HPDE6-E6E7 (cell line): ENCODE measurements around the gene MLLT1.
A peak's percentile ranks its signal among the peaks of the same experiment; 100 is the strongest.

Experiments used
- DNase-seq: peaks from one replicate; pipeline ENCODE4 v3.0.0; 2011; ENCODE audit warnings: missing footprints; ENCODE audit errors: extremely low spot score

The MLLT1 gene

DNA sequence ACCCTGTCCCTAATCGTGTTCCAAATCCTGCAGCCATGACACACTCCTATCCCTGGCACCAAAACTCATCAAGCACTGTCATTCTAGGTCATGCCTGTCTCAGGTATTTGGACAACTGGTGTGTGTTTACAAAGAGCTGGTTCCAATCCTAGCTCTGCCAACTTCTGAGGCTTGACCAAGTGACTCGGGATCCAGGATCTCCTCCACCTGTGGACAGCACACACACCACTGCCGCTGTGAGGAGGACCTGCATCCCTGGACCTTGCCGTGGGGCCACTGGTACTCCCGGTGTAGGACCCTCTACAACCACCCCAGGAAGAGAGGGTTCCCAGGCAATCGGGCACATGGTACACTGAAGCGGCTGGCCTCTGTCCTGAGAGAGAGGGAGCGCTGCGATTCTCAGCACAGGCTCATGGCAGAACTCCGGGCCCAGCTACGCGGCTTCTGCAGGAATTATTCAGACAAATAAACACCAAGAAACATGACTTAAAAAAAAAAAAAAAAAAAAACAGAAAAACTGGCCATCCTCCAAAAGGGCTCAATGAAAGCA lies 20.4 kb downstream of the MLLT1 start:
- DNase-seq = no peak

DNA sequence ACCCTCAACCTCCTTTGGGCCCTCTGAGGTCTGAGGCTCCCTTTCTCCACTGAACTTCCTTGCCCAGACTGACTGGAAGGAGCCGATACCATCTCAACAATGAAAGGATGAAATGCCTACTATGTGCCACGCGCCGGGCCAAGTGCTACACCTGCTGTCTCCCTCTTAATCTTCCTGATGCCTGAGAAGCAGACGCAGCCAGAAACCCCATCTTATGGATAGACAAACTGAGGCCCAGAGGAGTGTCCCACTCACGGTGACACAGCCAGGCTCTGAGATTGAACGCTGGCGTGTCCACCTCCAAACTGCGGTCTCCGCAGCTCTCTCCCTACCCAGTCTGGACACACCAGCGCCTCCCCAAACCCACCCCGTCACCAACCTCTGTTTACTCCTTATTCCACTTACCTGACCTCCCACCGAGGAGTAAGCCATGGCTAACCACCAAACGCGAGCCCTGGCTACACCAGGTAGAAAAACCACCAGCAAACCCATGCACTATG lies 20.9 kb downstream of the MLLT1 start:
- DNase-seq = no peak

DNA sequence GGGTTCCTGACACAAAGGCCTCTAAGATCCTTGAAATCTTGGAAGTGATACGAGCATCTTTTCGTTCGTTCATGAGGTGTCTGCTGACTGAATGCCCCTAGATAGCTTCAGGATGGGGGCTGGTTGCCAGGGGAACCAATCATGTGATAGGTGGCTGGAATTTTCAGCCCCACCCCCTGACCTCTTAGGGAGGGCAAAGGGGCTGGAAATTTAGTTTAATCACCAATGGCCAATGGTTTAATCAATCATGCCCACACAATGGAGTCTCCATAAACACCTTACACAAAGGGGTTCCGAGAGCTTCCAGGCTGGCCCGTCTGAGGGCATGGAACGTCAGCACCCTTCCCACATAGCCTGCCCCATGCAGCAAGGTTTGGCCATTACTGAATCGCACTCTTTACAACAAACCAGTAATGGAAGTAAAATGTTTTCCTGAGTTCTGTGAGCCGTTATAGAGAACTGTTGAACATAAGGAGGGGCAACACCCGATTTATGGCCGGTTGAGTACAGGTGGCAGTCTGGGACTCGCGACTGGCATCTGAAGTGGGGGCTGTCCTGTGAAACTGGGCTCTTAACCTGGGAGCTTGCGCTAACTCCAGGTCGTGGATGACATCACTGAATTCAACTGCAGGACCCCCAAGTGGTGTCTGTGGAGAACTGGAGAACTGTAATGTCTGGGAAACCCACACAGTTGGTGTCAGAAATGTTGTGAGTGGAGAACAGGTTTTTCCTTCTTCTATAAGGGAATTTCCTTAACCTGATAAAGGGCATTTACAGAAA lies 25.6 kb downstream of the MLLT1 start:
- DNase-seq = no peak

DNA sequence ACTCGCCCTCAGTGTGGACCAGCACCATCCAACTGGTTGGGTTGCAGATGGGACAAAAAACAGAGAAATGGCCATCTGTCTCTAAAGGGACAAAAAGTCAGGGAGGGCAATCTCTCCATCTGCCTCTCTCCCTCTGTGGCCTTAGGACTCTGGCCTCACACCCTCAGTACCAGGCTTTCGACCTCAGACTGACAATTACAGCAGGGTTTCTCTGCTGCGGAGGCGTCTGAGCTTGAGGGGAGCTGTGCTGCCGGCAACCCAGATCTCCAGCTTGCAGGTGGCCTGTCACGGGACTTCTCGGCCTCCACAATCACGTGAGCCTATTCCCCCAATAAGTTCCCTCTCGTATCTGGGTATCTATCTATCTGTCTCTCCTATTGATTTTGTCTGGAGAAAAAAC lies 27.7 kb downstream of the MLLT1 start:
- no peak for DNase-seq

DNA sequence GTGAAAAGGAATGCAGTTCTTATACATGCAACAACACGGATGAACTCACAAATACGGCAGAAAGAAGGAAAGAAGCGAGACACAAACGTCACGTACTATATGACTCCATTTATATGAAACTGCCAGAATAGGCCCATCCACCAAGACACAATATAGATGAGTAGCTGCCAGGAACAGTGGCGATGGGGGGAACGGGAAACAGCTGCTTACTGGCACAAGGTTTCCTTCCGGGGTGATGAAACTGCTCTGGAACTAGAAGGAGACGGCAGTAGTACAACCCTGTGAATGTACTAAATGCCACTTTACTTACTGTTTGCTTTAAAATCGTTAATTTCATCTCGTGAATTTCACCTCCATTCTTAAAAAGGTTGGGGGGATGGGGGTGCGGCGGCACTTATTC lies 28.9 kb downstream of the MLLT1 start:
- DNase-seq = no peak

GRCh38 chr19:6250024-6250615 lies 29.7 kb downstream of the MLLT1 start:
- no peak for DNase-seq

- no peak for DNase-seq
Observed at GRCh38 chr19:6249296-6249695, 30.5 kb downstream of the MLLT1 start.

DNA sequence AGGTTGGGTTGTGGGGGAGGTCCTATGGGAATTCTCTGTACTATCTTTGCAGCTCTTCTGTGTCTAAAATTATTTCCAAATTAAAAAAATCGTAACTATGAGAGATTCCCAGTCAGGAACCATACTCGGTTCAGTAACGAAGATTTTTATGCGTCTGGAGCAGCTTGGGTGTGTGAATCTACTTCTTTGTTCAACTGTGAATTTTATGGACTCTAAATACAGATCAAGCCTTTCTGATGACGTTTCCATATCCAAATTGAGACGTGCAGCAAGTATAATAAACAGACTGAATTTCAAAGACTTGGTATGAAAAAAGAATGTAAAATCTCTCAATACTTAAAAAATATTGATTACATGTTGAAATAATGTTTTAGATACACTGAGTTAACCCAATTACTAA lies 30.9 kb downstream of the MLLT1 start:
- no peak for DNase-seq

GRCh38 chr19:6248341-6248740 lies 31.4 kb downstream of the MLLT1 start:
- no peak for DNase-seq

- DNase-seq = no peak
Observed at GRCh38 chr19:6247007-6247288, 32.8 kb downstream of the MLLT1 start.

DNA sequence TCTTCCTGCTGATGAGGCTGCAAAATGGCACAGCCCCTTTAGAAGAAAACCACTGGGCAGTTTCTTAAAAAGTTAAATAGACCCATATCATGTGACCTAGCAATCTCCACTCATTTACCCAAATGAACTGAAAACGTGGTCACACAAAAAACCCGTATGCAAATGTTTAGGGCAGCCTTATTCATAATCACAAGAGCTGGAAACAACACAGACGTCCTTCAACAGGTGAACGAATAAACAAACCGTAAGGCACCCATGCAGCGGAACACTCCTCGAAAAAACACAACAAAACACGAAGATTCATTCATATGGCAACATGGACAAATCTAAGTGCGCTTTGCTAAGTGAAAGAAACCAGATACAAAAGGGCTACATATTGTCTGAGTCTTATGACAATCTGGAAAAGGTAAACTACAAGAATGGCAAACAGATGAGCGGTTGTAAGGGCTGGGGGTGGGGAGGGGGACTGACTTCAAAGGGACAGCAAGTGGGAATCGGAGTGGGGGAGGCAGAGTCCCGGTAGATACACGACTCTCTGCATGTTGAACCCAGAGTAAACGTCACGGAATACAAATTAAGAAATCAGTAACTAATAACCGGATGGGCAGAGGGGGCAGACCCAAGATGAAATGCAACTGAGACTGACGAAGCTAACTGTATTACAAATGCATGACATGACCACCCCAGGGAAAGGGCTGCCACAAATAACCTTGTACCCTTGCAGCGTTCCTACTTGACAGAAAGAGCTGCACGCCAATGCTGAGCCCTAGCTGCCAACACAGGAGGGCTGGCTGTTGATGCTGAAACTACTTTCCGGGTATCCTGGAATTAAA lies 33.4 kb downstream of the MLLT1 start:
- no peak for DNase-seq

DNA sequence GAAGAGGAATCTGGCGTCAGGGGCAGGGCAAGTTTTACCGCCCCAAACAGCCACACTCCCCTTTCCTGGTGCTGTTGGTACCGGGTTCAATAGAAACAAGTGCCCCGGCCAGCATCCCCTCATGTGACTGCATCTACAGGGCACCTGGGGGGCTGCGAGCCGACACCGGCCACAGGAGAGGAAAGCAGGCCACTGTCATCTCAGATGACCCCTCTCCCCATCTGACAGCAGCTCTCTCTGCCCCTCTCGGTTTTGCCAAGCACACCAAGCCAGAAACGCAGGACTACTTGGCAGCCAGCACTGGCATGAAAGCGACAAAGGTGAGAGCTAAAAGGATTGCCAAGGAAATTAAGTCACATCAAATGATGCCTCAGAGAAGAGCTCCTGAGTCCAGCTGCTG lies 37.1 kb downstream of the MLLT1 start:
- DNase-seq = no peak

- no peak for DNase-seq
Observed at GRCh38 chr19:6241680-6242377, 37.9 kb downstream of the MLLT1 start.

DNA sequence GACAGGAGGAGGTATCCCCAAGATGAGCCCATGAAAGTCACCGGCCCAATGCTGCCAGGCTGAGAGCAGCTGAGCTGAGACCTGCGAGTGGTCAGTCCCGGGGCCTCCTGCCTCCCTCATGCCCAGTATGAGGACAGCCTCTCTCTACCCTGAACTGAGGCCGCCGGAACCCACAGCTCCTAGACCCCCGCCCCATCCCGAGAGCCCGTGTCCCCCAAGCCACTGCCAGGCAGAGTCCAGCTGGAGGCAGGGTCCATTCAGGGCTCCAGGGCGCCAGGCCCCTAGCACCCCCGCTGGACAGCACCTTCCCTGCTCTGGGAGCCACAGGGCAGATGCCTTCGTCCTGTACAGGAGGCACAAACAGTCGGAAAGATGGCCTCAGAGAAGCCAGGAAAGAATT lies 38.7 kb downstream of the MLLT1 start:
- no peak for DNase-seq

GRCh38 chr19:6239871-6240676 lies 39.7 kb downstream of the MLLT1 start:
- no peak for DNase-seq

GRCh38 chr19:6239401-6239844 lies 40.4 kb downstream of the MLLT1 start:
- DNase-seq = peak; percentile 49

GRCh38 chr19:6238643-6239281 lies 41.0 kb downstream of the MLLT1 start:
- no peak for DNase-seq

DNA sequence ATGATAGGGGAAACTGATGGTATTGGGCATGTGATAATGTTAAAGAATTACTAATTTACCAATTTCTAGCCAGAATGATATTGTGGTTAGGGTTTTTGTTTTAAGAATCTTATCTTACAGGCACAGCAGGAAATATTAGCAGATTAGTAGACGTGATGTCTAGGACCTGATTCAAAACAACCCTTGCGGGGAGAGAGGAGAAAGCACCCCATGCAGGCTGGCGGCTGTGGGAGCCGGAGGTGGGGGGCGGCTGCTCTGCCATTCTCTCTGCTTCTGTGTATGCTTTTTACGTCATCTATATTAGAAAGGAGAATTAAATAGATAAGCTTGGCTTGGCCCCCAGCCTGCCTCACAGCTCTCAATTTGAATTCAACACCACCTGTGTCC lies 41.5 kb downstream of the MLLT1 start:
- no peak for DNase-seq

GRCh38 chr19:6236310-6237291 lies 43.2 kb downstream of the MLLT1 start:
- DNase-seq = peak; percentile 60
